GM19397 (cell line): ENCODE measurements around the gene NACC2.
"Not testable (repeated sequence)": the region's sequence is repeated elsewhere in the genome, so short reads cannot be mapped to it uniquely, and the experiment has no call there.

Experiments
- ATAC-seq: cut with Tn5 transposase; IDR thresholded peaks from one replicate; pipeline ENCODE4 v1.9.1; 2021; ENCODE audit warnings: mild to moderate bottlenecking, moderate library complexity; ENCODE audit not compliant: unreplicated experiment

The NACC2 gene

GRCh38 chr9:135968601-135969000, 126.5 kb downstream of the NACC2 start:
- ATAC-seq = no peak

GRCh38 chr9:135968083-135968476, 127.0 kb downstream of the NACC2 start:
- no peak for ATAC-seq

- ATAC-seq = not testable (repeated sequence)
These were observed 128.2 kb downstream of the NACC2 start for GRCh38 chr9:135966916-135967260.

- ATAC-seq = no peak
These were observed 129.8 kb downstream of the NACC2 start for GRCh38 chr9:135965124-135965756.

- ATAC-seq = no peak
These were observed 131.2 kb downstream of the NACC2 start for GRCh38 chr9:135963938-135964337.

GRCh38 chr9:135963338-135963737, 131.8 kb downstream of the NACC2 start:
- ATAC-seq = no peak

GRCh38 chr9:135962696-135963307, 132.3 kb downstream of the NACC2 start:
- no peak for ATAC-seq

- ATAC-seq = no peak
These were observed 133.0 kb downstream of the NACC2 start for GRCh38 chr9:135961811-135962695.

GRCh38 chr9:135961277-135961715, 133.8 kb downstream of the NACC2 start, which contains the start of gene UBAC1:
TSS of gene UBAC1 (minus strand) at chr9:135961373. CDS start at chr9:135961162, 211 bp downstream.
- ATAC-seq = peak; percentile 87

- peak; percentile 21 for ATAC-seq
These were observed 134.4 kb downstream of the NACC2 start for GRCh38 chr9:135960411-135961276.

GRCh38 chr9:135959814-135960213, 135.3 kb downstream of the NACC2 start:
- no peak for ATAC-seq

- ATAC-seq = no peak
These were observed 136.6 kb downstream of the NACC2 start for GRCh38 chr9:135958485-135958884.

GRCh38 chr9:135957431-135957830, 137.7 kb downstream of the NACC2 start:
- no peak for ATAC-seq

- no peak for ATAC-seq
These were observed 138.3 kb downstream of the NACC2 start for GRCh38 chr9:135956802-135957174.
